ENCODE data around the gene CPXM2. TPM values are rescaled to one million over a fixed set of nuclear protein-coding genes. Genes with fewer than 3 reads are reported as not detected.

The CPXM2 gene
- total and polyA plus RNA-seq, 10 of the 15 experiments (the other 5 are each of a cell fraction or from before 2014, with no cell fraction given) = 0.08 to 1.1 (median 0.58) TPM

DNA sequence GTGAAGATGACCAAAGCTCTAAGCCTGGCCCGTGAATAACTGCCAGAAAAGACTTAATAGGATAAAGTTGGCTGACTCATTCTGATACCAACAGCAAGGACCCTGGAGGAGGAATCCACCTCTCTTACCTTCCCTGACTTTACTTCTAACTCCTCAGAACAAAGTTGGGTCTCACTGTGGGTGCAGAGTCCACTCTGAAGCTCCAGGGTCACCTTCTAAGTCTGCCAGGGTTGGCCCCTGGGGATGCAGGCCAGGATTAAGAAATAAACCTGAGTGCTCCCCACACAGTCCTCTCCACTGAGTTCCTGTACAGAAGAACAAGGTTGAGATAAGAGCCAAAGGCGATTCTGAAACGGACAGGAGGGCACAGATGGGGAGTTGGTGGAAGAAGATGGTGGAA, 171.1 kb downstream of the CPXM2 start (continued):
- TF ChIP-seq, protein P1, sequence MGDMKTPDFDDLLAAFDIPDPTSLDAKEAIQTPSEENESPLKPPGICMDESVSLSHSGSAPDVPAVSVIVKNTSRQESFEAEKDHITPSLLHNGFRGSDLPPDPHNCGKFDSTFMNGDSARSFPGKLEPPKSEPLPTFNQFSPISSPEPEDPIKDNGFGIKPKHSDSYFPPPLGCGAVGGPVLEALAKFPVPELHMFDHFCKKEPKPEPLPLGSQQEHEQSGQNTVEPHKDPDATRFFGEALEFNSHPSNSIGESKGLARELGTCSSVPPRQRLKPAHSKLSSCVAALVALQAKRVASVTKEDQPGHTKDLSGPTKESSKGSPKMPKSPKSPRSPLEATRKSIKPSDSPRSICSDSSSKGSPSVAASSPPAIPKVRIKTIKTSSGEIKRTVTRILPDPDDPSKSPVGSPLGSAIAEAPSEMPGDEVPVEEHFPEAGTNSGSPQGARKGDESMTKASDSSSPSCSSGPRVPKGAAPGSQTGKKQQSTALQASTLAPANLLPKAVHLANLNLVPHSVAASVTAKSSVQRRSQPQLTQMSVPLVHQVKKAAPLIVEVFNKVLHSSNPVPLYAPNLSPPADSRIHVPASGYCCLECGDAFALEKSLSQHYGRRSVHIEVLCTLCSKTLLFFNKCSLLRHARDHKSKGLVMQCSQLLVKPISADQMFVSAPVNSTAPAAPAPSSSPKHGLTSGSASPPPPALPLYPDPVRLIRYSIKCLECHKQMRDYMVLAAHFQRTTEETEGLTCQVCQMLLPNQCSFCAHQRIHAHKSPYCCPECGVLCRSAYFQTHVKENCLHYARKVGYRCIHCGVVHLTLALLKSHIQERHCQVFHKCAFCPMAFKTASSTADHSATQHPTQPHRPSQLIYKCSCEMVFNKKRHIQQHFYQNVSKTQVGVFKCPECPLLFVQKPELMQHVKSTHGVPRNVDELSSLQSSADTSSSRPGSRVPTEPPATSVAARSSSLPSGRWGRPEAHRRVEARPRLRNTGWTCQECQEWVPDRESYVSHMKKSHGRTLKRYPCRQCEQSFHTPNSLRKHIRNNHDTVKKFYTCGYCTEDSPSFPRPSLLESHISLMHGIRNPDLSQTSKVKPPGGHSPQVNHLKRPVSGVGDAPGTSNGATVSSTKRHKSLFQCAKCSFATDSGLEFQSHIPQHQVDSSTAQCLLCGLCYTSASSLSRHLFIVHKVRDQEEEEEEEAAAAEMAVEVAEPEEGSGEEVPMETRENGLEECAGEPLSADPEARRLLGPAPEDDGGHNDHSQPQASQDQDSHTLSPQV (IDR thresholded peaks at IDR 0.05) = no peak
- TF ChIP-seq, protein P2, sequence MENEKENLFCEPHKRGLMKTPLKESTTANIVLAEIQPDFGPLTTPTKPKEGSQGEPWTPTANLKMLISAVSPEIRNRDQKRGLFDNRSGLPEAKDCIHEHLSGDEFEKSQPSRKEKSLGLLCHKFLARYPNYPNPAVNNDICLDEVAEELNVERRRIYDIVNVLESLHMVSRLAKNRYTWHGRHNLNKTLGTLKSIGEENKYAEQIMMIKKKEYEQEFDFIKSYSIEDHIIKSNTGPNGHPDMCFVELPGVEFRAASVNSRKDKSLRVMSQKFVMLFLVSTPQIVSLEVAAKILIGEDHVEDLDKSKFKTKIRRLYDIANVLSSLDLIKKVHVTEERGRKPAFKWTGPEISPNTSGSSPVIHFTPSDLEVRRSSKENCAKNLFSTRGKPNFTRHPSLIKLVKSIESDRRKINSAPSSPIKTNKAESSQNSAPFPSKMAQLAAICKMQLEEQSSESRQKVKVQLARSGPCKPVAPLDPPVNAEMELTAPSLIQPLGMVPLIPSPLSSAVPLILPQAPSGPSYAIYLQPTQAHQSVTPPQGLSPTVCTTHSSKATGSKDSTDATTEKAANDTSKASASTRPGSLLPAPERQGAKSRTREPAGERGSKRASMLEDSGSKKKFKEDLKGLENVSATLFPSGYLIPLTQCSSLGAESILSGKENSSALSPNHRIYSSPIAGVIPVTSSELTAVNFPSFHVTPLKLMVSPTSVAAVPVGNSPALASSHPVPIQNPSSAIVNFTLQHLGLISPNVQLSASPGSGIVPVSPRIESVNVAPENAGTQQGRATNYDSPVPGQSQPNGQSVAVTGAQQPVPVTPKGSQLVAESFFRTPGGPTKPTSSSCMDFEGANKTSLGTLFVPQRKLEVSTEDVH (IDR thresholded peaks at IDR 0.05; ENCODE audit: low read depth, partially characterized antibody) = no peak
- TF ChIP-seq WRNIP1 (IDR thresholded peaks at IDR 0.05; ENCODE audit: borderline replicate concordance, low read depth, low read length) = no peak
- no peak for TF ChIP-seq MXI1 (IDR thresholded peaks at IDR 0.05; ENCODE audit: low read depth, low read length)
- TF ChIP-seq NFIC (IDR thresholded peaks at IDR 0.05; ENCODE audit: low read depth, low read length) = no peak
- no peak for TF ChIP-seq CREM (IDR thresholded peaks at IDR 0.05; ENCODE audit: low read depth)
- TF ChIP-seq CREB1 (IDR thresholded peaks at IDR 0.05; ENCODE audit: low read depth) = no peak
